GM18508 (cell line): Measurements from ENCODE around the gene HMOX2.

Experiments
- ATAC-seq: cut with Tn5 transposase; IDR thresholded peaks from one replicate; pipeline ENCODE4 v1.9.1; 2021; ENCODE audit warnings: moderate number of reproducible peaks; ENCODE audit not compliant: insufficient read depth, unreplicated experiment

HMOX2 gene

GRCh38 chr16:4499196-4499555 lies 23.0 kb downstream of the HMOX2 start:
- no peak for ATAC-seq

- ATAC-seq = no peak
Observed at GRCh38 chr16:4500272-4500671, 24.1 kb downstream of the HMOX2 start.

GRCh38 chr16:4501071-4501478 lies 24.9 kb downstream of the HMOX2 start:
- no peak for ATAC-seq

GRCh38 chr16:4505356-4506147 lies 29.4 kb downstream of the HMOX2 start:
- no peak for ATAC-seq

GRCh38 chr16:4506450-4506849 lies 30.3 kb downstream of the HMOX2 start:
- ATAC-seq = no peak

- no peak for ATAC-seq
Observed at GRCh38 chr16:4507588-4508345, 31.6 kb downstream of the HMOX2 start.

GRCh38 chr16:4508806-4509205 lies 32.6 kb downstream of the HMOX2 start:
- no peak for ATAC-seq

- ATAC-seq = no peak
Observed at GRCh38 chr16:4509420-4509819, 33.2 kb downstream of the HMOX2 start.

GRCh38 chr16:4510131-4510530 lies 33.9 kb downstream of the HMOX2 start:
- no peak for ATAC-seq

- ATAC-seq = no peak
Observed at GRCh38 chr16:4510747-4511426, 34.7 kb downstream of the HMOX2 start.

GRCh38 chr16:4511441-4512082 lies 35.4 kb downstream of the HMOX2 start:
- ATAC-seq = no peak

- ATAC-seq = no peak
Observed at GRCh38 chr16:4512473-4512872, 36.3 kb downstream of the HMOX2 start.

- ATAC-seq = no peak
Observed at GRCh38 chr16:4513086-4513860, 37.1 kb downstream of the HMOX2 start.

GRCh38 chr16:4513881-4514280 lies 37.7 kb downstream of the HMOX2 start:
- ATAC-seq = no peak

GRCh38 chr16:4514606-4515005 lies 38.4 kb downstream of the HMOX2 start:
- no peak for ATAC-seq

GRCh38 chr16:4515611-4516233 lies 39.5 kb downstream of the HMOX2 start:
- ATAC-seq = no peak

- ATAC-seq = no peak
Observed at GRCh38 chr16:4517812-4518680, 41.8 kb downstream of the HMOX2 start.

- ATAC-seq = no peak
Observed at GRCh38 chr16:4519274-4520058, 43.3 kb downstream of the HMOX2 start.
